GM21360 (cell line): ENCODE measurements around the gene PAGE2B.
"Not testable (repeated sequence)": the region's sequence is repeated elsewhere in the genome, so short reads cannot be mapped to it uniquely, and the experiment has no call there.

Experiments used
- ATAC-seq: cut with Tn5 transposase; IDR thresholded peaks from one replicate; pipeline ENCODE4 v1.9.1; 2021; ENCODE audit warnings: mild to moderate bottlenecking, moderate library complexity; ENCODE audit not compliant: unreplicated experiment

PAGE2B gene

GRCh38 chrX:55074851-55075467 lies at the start of gene PAGE2B:
Gene PAGE2B (plus strand): TSS chrX:55075030. CDS start chrX:55076042, 1,012 bp downstream.
- no peak for ATAC-seq

GRCh38 chrX:55026143-55026542 lies 48.7 kb upstream of the PAGE2B start:
- no peak for ATAC-seq

- ATAC-seq, result no peak
Observed at GRCh38 chrX:55026840-55027239, 48.0 kb upstream of the PAGE2B start.

- ATAC-seq, result no peak
Observed at GRCh38 chrX:55028040-55028439, 46.8 kb upstream of the PAGE2B start.

GRCh38 chrX:55028611-55029010 lies 46.2 kb upstream of the PAGE2B start:
- ATAC-seq, result no peak

- ATAC-seq, result no peak
Observed at GRCh38 chrX:55029291-55029690, 45.5 kb upstream of the PAGE2B start.

GRCh38 chrX:55030271-55031205 lies 44.3 kb upstream of the PAGE2B start, which contains the start of gene ALAS2:
Gene ALAS2 (minus strand): TSS chrX:55030977. CDS start chrX:55026000, 4,977 bp downstream.
- ATAC-seq, result no peak

- no peak for ATAC-seq
Observed at GRCh38 chrX:55033429-55033828, 41.4 kb upstream of the PAGE2B start.

GRCh38 chrX:55039471-55039870 lies 35.4 kb upstream of the PAGE2B start:
- ATAC-seq, result no peak

GRCh38 chrX:55041514-55041913 lies 33.3 kb upstream of the PAGE2B start:
- no peak for ATAC-seq

- ATAC-seq, result not testable (repeated sequence)
Observed at GRCh38 chrX:55050599-55050998, 24.2 kb upstream of the PAGE2B start.

GRCh38 chrX:55056820-55057674 lies 17.8 kb upstream of the PAGE2B start:
- no peak for ATAC-seq

- peak; percentile 54 for ATAC-seq
Observed at GRCh38 chrX:55057675-55058249, 17.1 kb upstream of the PAGE2B start.

GRCh38 chrX:55067180-55067579 lies 7.7 kb upstream of the PAGE2B start:
- ATAC-seq, result not testable (repeated sequence)

- no peak for ATAC-seq
Observed at GRCh38 chrX:55072286-55072685, 2.5 kb upstream of the PAGE2B start.

GRCh38 chrX:55088795-55089489 lies 14.1 kb downstream of the PAGE2B start, which contains the start of gene PAGE2:
Gene PAGE2 (plus strand): TSS chrX:55089018. CDS start chrX:55090021, 1,003 bp downstream.
- ATAC-seq, result no peak

GRCh38 chrX:55098691-55099090 lies 23.9 kb downstream of the PAGE2B start:
- no peak for ATAC-seq

GRCh38 chrX:55099162-55099561 lies 24.3 kb downstream of the PAGE2B start:
- ATAC-seq, result no peak

- no peak for ATAC-seq
Observed at GRCh38 chrX:55102754-55103153, 27.9 kb downstream of the PAGE2B start.

- ATAC-seq, result no peak
Observed at GRCh38 chrX:55107262-55107661, 32.4 kb downstream of the PAGE2B start.
